AG09309 (cell line): ENCODE results near the gene FRMD4A.
"Not testable (repeated sequence)": the region's sequence is repeated elsewhere in the genome, so short reads cannot be mapped to it uniquely, and the experiment has no call there.

ENCODE experiments used
- DNase-seq: peaks from one replicate; pipeline ENCODE4 v3.0.0-alpha.2; 2010; ENCODE audit warnings: low read depth
- H3K4me3 ChIP-seq: 2 replicates; pipeline ENCODE4 v1.5.1; 2011; ENCODE audit warnings: mild to moderate bottlenecking, low read depth, low read length, moderate library complexity; ENCODE audit not compliant: control insufficient read depth
- TF ChIP-seq, protein P1 (sequence below): IDR thresholded peaks from 2 replicates; pipeline ENCODE4 v1.5.1; 2011; ENCODE audit warnings: mild to moderate bottlenecking, low read depth, low read length, inconsistent platforms; ENCODE audit not compliant: insufficient read depth, control insufficient read depth; ENCODE audit errors: missing control alignments

FRMD4A gene

GRCh38 chr10:13871011-13871410 is 459.7 kb downstream of the FRMD4A start:
- no peak overlapping the region for H3K4me3 ChIP-seq
- DNase-seq, result no peak
- TF ChIP-seq, protein P1, sequence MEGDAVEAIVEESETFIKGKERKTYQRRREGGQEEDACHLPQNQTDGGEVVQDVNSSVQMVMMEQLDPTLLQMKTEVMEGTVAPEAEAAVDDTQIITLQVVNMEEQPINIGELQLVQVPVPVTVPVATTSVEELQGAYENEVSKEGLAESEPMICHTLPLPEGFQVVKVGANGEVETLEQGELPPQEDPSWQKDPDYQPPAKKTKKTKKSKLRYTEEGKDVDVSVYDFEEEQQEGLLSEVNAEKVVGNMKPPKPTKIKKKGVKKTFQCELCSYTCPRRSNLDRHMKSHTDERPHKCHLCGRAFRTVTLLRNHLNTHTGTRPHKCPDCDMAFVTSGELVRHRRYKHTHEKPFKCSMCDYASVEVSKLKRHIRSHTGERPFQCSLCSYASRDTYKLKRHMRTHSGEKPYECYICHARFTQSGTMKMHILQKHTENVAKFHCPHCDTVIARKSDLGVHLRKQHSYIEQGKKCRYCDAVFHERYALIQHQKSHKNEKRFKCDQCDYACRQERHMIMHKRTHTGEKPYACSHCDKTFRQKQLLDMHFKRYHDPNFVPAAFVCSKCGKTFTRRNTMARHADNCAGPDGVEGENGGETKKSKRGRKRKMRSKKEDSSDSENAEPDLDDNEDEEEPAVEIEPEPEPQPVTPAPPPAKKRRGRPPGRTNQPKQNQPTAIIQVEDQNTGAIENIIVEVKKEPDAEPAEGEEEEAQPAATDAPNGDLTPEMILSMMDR, result no peak

DNA sequence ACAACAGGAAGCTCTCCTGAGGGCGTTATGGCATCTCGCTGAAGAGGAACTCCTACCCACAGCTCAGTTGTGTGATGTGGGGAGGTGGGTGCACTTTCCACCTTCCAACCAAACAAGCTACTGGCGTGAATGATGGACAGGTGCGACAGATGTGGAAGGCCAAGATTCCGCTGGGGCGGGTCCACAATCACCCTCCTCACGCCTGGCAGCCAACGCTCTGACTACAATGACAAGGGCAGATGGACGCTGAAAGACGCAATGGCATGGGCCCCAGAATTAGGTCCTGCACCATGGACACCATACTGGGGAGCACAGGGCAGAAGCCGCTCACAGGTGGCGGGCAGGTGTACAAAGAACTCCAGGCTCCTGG is 461.4 kb downstream of the FRMD4A start:
- TF ChIP-seq, protein P1, result no peak
- no peak overlapping the region for H3K4me3 ChIP-seq
- no peak for DNase-seq

- H3K4me3 ChIP-seq, result no peak overlapping the region
- TF ChIP-seq, protein P1, result no peak
- no peak for DNase-seq
These were observed 462.0 kb downstream of the FRMD4A start for GRCh38 chr10:13868528-13869294.

DNA sequence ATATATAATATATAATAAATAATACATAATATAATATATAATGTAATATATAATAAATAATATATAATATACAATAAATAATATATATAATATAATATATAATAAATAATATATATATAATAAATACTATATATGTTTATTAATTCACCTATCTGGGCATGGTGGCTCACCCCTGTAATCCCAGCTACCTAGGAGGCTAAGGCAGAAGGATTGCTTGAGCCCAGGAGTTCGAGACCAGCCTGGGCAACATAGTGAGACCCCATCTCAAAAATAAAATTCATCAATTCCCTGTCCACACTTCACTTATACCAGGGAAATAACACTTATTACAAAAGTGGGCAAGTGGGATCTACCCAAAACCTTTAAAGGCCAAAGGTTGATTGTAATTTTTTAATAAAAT is 462.9 kb downstream of the FRMD4A start:
- DNase-seq, result no peak
- TF ChIP-seq, protein P1, result no peak
- H3K4me3 ChIP-seq, result no peak overlapping the region

DNA sequence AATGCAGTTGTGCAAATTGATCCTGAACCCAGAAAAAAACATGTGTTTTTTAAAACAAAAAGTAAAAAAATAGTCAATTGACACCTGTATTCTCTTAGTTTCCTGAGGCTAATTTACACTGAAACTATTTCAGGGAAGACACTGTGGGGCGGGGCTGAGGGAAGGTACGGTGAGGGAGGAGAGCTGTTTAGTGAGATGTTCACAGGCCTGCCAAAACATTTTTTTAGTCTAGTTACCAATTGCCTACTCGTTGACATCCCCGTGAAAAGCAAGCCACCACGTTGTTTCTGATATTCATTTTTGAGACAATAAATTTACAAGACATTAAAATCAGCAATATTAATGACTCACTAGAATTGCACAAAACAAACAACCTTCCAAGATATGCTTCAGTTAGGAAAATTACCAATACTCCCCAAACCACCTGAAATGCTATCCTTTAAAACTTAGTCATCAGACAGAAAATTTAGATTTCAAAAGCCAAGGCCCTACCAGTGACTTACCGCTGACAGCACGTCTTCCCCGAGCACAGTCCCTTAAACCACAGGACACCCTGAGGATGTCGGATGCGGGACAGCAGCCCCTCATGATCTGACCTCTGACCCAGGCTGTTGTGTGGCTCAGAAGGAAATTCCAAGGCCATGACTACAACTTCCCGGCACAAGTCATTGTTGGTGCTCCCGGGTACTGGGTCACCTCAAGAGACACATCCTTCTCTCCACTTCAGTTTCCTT is 464.8 kb downstream of the FRMD4A start:
- no peak for DNase-seq
- TF ChIP-seq, protein P1, result no peak
- no peak overlapping the region for H3K4me3 ChIP-seq

DNA sequence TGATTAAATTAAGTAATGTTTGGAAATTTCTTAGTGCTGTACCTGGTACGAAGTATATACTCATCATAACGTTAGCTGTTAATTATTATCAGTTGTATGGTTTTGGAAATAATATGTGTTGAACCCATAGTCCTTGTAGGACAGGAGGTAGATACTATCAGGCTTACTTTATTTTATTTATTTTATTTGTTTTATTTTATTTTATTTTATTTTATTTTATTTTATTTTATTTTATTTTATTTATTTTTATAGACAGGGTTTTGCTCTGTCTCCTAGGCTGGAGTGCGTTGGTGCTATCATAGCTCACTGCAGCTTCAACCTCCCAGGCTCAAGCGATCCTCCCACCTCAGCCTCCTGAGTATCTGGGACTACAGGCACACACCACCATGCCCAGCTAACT is 465.5 kb downstream of the FRMD4A start:
- H3K4me3 ChIP-seq, DNase-seq: not testable (repeated sequence)

- no peak overlapping the region for H3K4me3 ChIP-seq
- TF ChIP-seq, protein P1, result no peak
- DNase-seq, result no peak
These were observed 468.0 kb downstream of the FRMD4A start for GRCh38 chr10:13862546-13863233.
